Activated CD4-positive, alpha-beta T cell treated with anti-CD3 and anti-CD28 coated beads for 36 hours (primary cell): ENCODE measurements around the gene PRSS33. TPM values are rescaled to one million over a fixed set of nuclear protein-coding genes. Genes with fewer than 3 reads are reported as not detected.

Source experiments
- ATAC-seq: fragments of 200-7000 bp; cut with Tn5 transposase; one replicate; pipeline ENCODE4 v1.10.0; 2021; ENCODE audit warnings: mild to moderate bottlenecking, moderate library complexity
- CTCF ChIA-PET: fragments of 350-600 bp; sonication (Branson Sonifier 250); formaldehyde crosslinking; loops from one replicate; lab custom pipeline; 2021; ENCODE audit warnings: antibody characterized with exemption; lab: Charles Lee
- POLR2A ChIA-PET: fragments of 350-600 bp; sonication (Branson Sonifier 250); formaldehyde crosslinking; loops from one replicate; lab custom pipeline; 2021; ENCODE audit warnings: antibody characterized with exemption, inconsistent platforms; lab: Charles Lee
- DNase-seq: peaks from one replicate; pipeline ENCODE4 v3.0.0-alpha.2; 2020
- H3K27ac Mint-ChIP-seq: one replicate; pipeline ENCODE4 v1.8.0; 2021; ENCODE audit warnings: mixed read lengths
- H3K27me3 Mint-ChIP-seq: one replicate; pipeline ENCODE4 v1.8.0; 2021; ENCODE audit warnings: mixed read lengths
- H3K36me3 Mint-ChIP-seq: one replicate; pipeline ENCODE4 v1.8.0; 2021; ENCODE audit warnings: low read depth, mixed read lengths
- H3K4me1 Mint-ChIP-seq: one replicate; pipeline ENCODE4 v1.8.0; 2021; ENCODE audit warnings: mixed read lengths
- H3K4me3 Mint-ChIP-seq: one replicate; pipeline ENCODE4 v1.8.0; 2021; ENCODE audit warnings: mild to moderate bottlenecking, moderate library complexity, mixed read lengths
- H3K9me3 Mint-ChIP-seq: one replicate; pipeline ENCODE4 v1.8.0; 2021; ENCODE audit warnings: low read depth, mixed read lengths
- intact Hi-C, 2 experiments: fragments of 100-400 bp; cut with DNase I in 1 of 2; cut with micrococcal nuclease in 1 of 2; formaldehyde crosslinking; loops; one replicate each; pipeline versions ENCODE4 v1.14.2 to v1.15.1; 2022 to 2024; cut with DNase I, micrococcal nuclease
- total RNA-seq, 2 experiments: library from RNA; stranded (reverse); gene quantifications; one replicate each; pipeline ENCODE4 v1.2.3, GENCODE V29; 2021

PRSS33 gene
- total RNA-seq, 2 experiments from 2014 or later: not detected

- DNase-seq: no peak
- intact Hi-C loops: loop anchor here in 1 of 2 experiments (10.0 kb wide), 1 partner anchor 530 kb away; the partner anchor contains the start of gene E4F1
- Mint-ChIP-seq H3K4me3 (peak overlapping the region; percentile 99), H3K27me3 (no peaks in the 10 kb centered on the region), H3K9me3 (no peaks in the 10 kb centered on the region), H3K36me3 (peaks cover 66% of the 10 kb centered on the region), H3K27ac (peak overlapping the region; percentile 90), H3K4me1 (peaks cover 60% of the 10 kb centered on the region)
- ChIA-PET POLR2A (no interaction called here), CTCF (no interaction called here)
- no peak for ATAC-seq
These were observed 32.2 kb downstream of the PRSS33 start for GRCh38 chr16:2755158-2755557.

GRCh38 chr16:2753733-2754020 is 33.7 kb downstream of the PRSS33 start:
- no peaks in the 10 kb centered on the region for H3K27me3 Mint-ChIP-seq
- DNase-seq (no peak), ATAC-seq (no peak)
- POLR2A ChIA-PET: interaction anchor here (0.6 to 3.4 kb wide), 5 partner anchors 10 to 211 kb away, joined by 3 to 26 read pairs (median 5); partner anchors contain the start of gene ELOB
- peaks cover 60% of the 10 kb centered on the region for H3K36me3 Mint-ChIP-seq
- H3K4me3 Mint-ChIP-seq: peak overlapping the region; percentile 99
- peak overlapping the region; percentile 90 for H3K27ac Mint-ChIP-seq
- intact Hi-C loops: loop anchor here (1.0 to 10.0 kb wide), 4 partner anchors 24 to 927 kb away; partner anchors contain the start of genes E4F1 (in 1 of the 2), ELOB (in 1 of the 2), FAHD1 (in 1 of the 2) and HAGH (in 1 of the 2)
- CTCF ChIA-PET: interaction anchor here (0.8 to 1.4 kb wide), 3 partner anchors 9 to 599 kb away, joined by 3 read pairs; partner anchors contain the start of gene TRAF7
- peaks cover 54% of the 10 kb centered on the region for H3K4me1 Mint-ChIP-seq
- H3K9me3 Mint-ChIP-seq: no peaks in the 10 kb centered on the region

GRCh38 chr16:2752850-2753732 is 34.3 kb downstream of the PRSS33 start:
- Mint-ChIP-seq H3K4me3 (peak overlapping the region; percentile 99), H3K36me3 (peaks cover 54% of the 10 kb centered on the region), H3K27ac (peak overlapping the region; percentile 98), H3K27me3 (no peaks in the 10 kb centered on the region), H3K9me3 (no peaks in the 10 kb centered on the region), H3K4me1 (peaks cover 50% of the 10 kb centered on the region)
- ATAC-seq (peak; percentile 42), DNase-seq (peak; percentile 87)
- ChIA-PET CTCF (interaction anchor here (0.8 to 1.7 kb wide), 4 partner anchors 9 to 598 kb away, joined by 3 read pairs; partner anchors contain the start of gene TRAF7), POLR2A (interaction anchor here (0.5 to 3.4 kb wide), 6 partner anchors 11 to 788 kb away, joined by 3 to 26 read pairs (median 7); partner anchors contain the start of genes ELOB, KCTD5 and RPS2)
- intact Hi-C loops: loop anchor here (1.0 to 10.0 kb wide), 20 partner anchors 24 to 926 kb away; partner anchors contain the start of genes ELOB (in 2 of the 2), KCTD5 (in 2 of the 2), ABCA3 (in 1 of the 2) and ATP6V0C (in 1 of the 2)

- no peaks in the 10 kb centered on the region for H3K27me3 Mint-ChIP-seq
- peak within 1 kb of the TSS; percentile 99 for H3K4me3 Mint-ChIP-seq
- ChIA-PET CTCF (interaction anchor here (1.7 kb wide), 1 partner anchor 22 kb away, joined by 3 read pairs; no protein-coding TSS in a partner anchor), POLR2A (interaction anchor here (0.5 to 3.4 kb wide), 6 partner anchors 11 to 787 kb away, joined by 3 to 26 read pairs (median 7); partner anchors contain the start of genes ELOB, KCTD5, RPS2 and TRAF7)
- peaks cover 47% of the 10 kb centered on the region for H3K36me3 Mint-ChIP-seq
- DNase-seq (peak; percentile 97), ATAC-seq (peak; percentile 90)
- H3K4me1 Mint-ChIP-seq: peaks cover 45% of the 10 kb centered on the region
- H3K27ac Mint-ChIP-seq: peak within 1 kb of the TSS; percentile 98
- intact Hi-C loops: loop anchor here (1.0 to 10.0 kb wide), 20 partner anchors 25 to 925 kb away; partner anchors contain the start of genes KCTD5 (in 2 of the 2), ABCA3 (in 1 of the 2), ATP6V0C (in 1 of the 2) and CCNF (in 1 of the 2)
- no peaks in the 10 kb centered on the region for H3K9me3 Mint-ChIP-seq
These were observed 35.1 kb downstream of the PRSS33 start, which contains the start of gene SRRM2 for GRCh38 chr16:2752035-2752849. SRRM2 (plus strand) TSS chr16:2752638; CDS start chr16:2756365, 3,727 bp downstream.

GRCh38 chr16:2751577-2752034 is 35.8 kb downstream of the PRSS33 start:
- POLR2A ChIA-PET: interaction anchor here (0.8 to 3.4 kb wide), 3 partner anchors 24 to 596 kb away, joined by 3 to 26 read pairs (median 9); partner anchors contain the start of genes ELOB, KCTD5 and TRAF7
- H3K36me3 Mint-ChIP-seq: peaks cover 40% of the 10 kb centered on the region
- no peaks in the 10 kb centered on the region for H3K9me3 Mint-ChIP-seq
- intact Hi-C loops: loop anchor here (1.0 to 10.0 kb wide), 20 partner anchors 26 to 925 kb away; partner anchors contain the start of genes KCTD5 (in 2 of the 2), ABCA3 (in 1 of the 2), ATP6V0C (in 1 of the 2) and CCNF (in 1 of the 2)
- H3K4me1 Mint-ChIP-seq: peaks cover 39% of the 10 kb centered on the region
- CTCF ChIA-PET: interaction anchor here (1.7 kb wide), 1 partner anchor 23 kb away, joined by 3 read pairs; no protein-coding TSS in a partner anchor
- peak overlapping the region; percentile 99 for H3K4me3 Mint-ChIP-seq
- H3K27me3 Mint-ChIP-seq: no peaks in the 10 kb centered on the region
- DNase-seq (peak; percentile 33), ATAC-seq (no peak)
- peak overlapping the region; percentile 98 for H3K27ac Mint-ChIP-seq

- CTCF ChIA-PET: no interaction called here
- intact Hi-C loops: loop anchor here in 1 of 2 experiments (10.0 kb wide), 1 partner anchor 525 kb away; the partner anchor contains the start of gene E4F1
- peaks cover 24% of the 10 kb centered on the region for H3K4me1 Mint-ChIP-seq
These were observed 37.4 kb downstream of the PRSS33 start for GRCh38 chr16:2749936-2750335.

GRCh38 chr16:2749476-2749875 is 37.9 kb downstream of the PRSS33 start:
- H3K36me3 Mint-ChIP-seq: peaks cover 23% of the 10 kb centered on the region
- ChIA-PET CTCF (no interaction called here), POLR2A (no interaction called here)
- no peaks in the 10 kb centered on the region for H3K9me3 Mint-ChIP-seq
- DNase-seq (no peak), ATAC-seq (no peak)
- no peak overlapping the region for H3K4me3 Mint-ChIP-seq
- peaks cover 20% of the 10 kb centered on the region for H3K4me1 Mint-ChIP-seq
- H3K27me3 Mint-ChIP-seq: no peaks in the 10 kb centered on the region
- H3K27ac Mint-ChIP-seq: no peak overlapping the region
- intact Hi-C loops: no loop called here

More at GRCh38 chr16:2749936-2750335, 37.4 kb downstream of the PRSS33 start:
- POLR2A ChIA-PET: no interaction called here
- Mint-ChIP-seq H3K4me3 (no peak overlapping the region), H3K27me3 (no peaks in the 10 kb centered on the region), H3K36me3 (peaks cover 27% of the 10 kb centered on the region), H3K27ac (no peak overlapping the region), H3K9me3 (no peaks in the 10 kb centered on the region)
- ATAC-seq (no peak), DNase-seq (no peak)

- CTCF ChIA-PET: no interaction called here
- Mint-ChIP-seq H3K9me3 (no peaks in the 10 kb centered on the region), H3K4me3 (no peak overlapping the region), H3K4me1 (peaks cover 14% of the 10 kb centered on the region), H3K27ac (no peak overlapping the region), H3K36me3 (peaks cover 17% of the 10 kb centered on the region), H3K27me3 (no peaks in the 10 kb centered on the region)
- DNase-seq: no peak
- POLR2A ChIA-PET: interaction anchor here (0.5 kb wide), 1 partner anchor 13 kb away, joined by 3 read pairs; no protein-coding TSS in a partner anchor
- no peak for ATAC-seq
- intact Hi-C loops: no loop called here
These were observed 38.5 kb downstream of the PRSS33 start for GRCh38 chr16:2748757-2749455.

- intact Hi-C loops: no loop called here
- Mint-ChIP-seq H3K4me1 (peaks cover 6% of the 10 kb centered on the region), H3K27me3 (no peaks in the 10 kb centered on the region), H3K4me3 (no peak overlapping the region), H3K27ac (no peak overlapping the region), H3K36me3 (peaks cover 8% of the 10 kb centered on the region), H3K9me3 (no peaks in the 10 kb centered on the region)
- POLR2A ChIA-PET: interaction anchor here (0.6 to 0.7 kb wide), 2 partner anchors 64 to 137 kb away, joined by 3 read pairs; partner anchors contain the start of gene FLYWCH2
- CTCF ChIA-PET: interaction anchor here (1.1 kb wide), 1 partner anchor 11 kb away, joined by 4 read pairs; no protein-coding TSS in a partner anchor
- ATAC-seq (no peak), DNase-seq (no peak)
These were observed 41.4 kb downstream of the PRSS33 start for GRCh38 chr16:2745961-2746360.
